Hematopoietic multipotent progenitor cell (in vitro differentiated cells): Measurements from ENCODE around the gene SOX30. TPM values are rescaled to one million over a fixed set of nuclear protein-coding genes. Genes with fewer than 3 reads are reported as not detected.
"Not testable (repeated sequence)": the region's sequence is repeated elsewhere in the genome, so short reads cannot be mapped to it uniquely, and the experiment has no call there.

Source experiments
- DNase-seq, 3 donors: peaks; one replicate each; pipeline ENCODE4 v3.0.0-alpha.2; 2011 to 2015; ENCODE audit warnings: low read depth in 2 of 3, low spot score in 2 of 3
- total RNA-seq: library from RNA; depleted of rRNA; stranded (reverse); fragments of >200 nt; gene quantifications from one replicate; pipeline ENCODE4 v1.2.3, GENCODE V29; 2012

SOX30 gene
- under 0.01 TPM for total RNA-seq

- no peak for DNase-seq
Measured at GRCh38 chr5:157652377-157652692, at the start of gene SOX30. Gene SOX30 (minus strand): TSS chr5:157652438. CDS start chr5:157652078, 360 bp downstream.

DNA sequence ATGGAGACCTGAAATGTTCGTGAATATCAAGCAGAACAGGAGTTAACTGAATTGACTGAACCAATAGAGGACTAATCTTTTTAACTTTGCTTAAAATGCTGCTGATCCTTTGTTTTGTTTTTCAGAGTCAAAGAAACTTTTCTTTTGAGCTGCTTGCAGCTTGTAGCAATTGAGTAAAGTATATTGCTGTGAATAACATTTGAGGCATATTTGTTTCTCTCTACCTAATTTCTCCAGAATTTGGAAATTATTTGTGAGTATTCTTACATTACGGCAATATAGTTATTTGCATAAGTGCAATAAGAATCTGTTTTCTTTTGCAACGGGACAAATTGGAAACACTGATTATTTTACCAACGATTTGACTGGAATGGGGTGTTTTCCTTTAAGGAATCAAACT, 46.4 kb upstream of the SOX30 start:
- peak in 1 of 3 donors; percentile 18 for DNase-seq

- not testable (repeated sequence) for DNase-seq
Measured at GRCh38 chr5:157696154-157696553, 43.9 kb upstream of the SOX30 start.

GRCh38 chr5:157693816-157694215, 41.6 kb upstream of the SOX30 start:
- DNase-seq: not testable (repeated sequence)

DNA sequence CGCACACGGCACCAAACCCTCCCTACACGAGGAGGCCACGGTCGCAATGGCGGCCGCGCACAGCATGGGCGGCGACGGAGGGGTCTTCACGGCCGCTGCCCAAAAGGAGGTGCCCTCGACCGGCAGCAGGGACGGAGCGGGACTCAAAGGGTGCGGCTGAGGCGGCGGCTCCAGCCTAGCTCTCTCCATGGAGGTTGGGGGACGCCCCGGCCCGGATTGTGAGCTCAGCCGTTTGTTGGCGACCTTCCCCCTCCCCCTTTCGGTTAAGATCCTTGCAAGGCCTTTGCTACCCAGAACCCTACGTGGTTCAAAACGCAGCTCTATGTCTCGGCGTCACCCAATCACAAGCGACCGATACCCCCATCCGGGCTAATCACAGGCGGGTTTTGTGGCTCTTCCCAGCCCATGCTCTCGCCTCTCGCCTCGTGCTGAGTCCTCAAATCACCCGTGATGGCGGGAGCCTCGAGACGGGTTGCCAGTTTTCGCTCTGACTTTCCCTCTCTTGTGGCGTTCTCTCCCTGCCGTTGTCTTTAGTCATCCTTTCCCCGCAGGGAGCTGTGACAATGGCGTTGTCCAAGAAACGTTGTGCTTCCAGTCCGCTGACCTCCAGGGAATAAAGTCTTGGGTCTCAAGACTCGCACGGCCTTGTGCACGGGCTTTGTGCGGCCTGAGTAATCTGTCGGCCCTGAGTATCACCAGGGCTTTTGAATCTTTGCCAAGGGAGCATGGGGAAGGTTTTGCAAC, 38.6 kb upstream of the SOX30 start:
- no peak for DNase-seq

DNA sequence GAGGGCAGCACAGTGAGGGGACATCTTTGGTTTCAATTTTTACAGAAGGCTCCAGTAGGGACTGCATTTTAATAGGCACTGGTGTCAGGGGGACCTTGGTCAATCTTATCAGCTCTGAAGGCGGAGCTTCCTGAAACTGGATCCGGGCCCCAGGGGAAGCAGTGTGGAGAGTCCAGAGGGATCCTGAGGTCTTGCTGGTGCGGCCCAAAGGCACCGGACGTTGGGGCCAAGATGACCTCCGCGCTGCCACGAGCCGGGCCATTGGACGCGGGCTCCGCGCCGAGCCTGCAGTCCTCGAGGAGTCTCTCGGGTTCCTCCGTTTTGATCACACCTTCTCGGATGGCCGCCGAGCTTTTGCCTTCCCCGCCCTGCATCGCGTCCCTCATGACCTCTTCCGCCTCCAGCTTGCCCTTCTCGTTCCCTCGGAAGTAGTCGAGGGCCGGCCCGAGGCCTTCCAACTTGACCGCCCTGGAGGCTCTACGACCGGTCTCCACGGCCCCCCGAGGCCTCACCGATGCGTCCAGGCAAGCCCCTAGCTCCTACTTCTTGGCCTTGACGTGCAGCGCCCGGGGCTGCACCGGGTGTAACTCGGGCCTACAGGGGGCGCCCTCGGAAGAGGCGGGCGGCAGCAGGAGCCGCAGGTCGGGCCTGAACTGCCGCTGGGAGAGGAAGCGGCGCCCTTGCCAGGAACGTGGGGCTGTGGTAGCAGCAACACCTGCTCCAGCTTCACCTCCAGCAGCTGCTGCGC, 37.9 kb upstream of the SOX30 start:
- peak in 1 of 3 donors; percentile 31 for DNase-seq

DNA sequence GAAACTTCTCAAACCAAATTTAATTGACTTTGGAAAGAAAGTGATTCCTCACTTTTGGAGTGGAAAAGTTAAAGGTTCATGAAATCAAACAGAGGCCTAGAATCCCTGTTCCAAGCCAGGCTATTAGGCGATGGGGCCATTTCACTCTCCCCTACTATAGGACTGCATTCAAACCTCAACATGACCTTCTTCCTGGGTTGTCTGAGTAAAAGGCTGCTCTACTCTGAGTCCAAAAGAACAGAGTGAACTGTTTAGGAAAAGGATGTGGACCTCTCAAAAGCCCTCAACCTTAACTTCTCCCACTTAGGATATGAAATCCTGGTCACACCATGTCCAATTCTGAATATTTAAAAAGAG, 34.9 kb upstream of the SOX30 start:
- DNase-seq: no peak

GRCh38 chr5:157686276-157687197, 34.3 kb upstream of the SOX30 start:
- not testable (repeated sequence) for DNase-seq

GRCh38 chr5:157682257-157682656, 30.0 kb upstream of the SOX30 start:
- DNase-seq: no peak

- DNase-seq: no peak
Measured at GRCh38 chr5:157681048-157681447, 28.8 kb upstream of the SOX30 start.

- DNase-seq: no peak
Measured at GRCh38 chr5:157680239-157680638, 28.0 kb upstream of the SOX30 start.

GRCh38 chr5:157679801-157680200, 27.6 kb upstream of the SOX30 start:
- no peak for DNase-seq

DNA sequence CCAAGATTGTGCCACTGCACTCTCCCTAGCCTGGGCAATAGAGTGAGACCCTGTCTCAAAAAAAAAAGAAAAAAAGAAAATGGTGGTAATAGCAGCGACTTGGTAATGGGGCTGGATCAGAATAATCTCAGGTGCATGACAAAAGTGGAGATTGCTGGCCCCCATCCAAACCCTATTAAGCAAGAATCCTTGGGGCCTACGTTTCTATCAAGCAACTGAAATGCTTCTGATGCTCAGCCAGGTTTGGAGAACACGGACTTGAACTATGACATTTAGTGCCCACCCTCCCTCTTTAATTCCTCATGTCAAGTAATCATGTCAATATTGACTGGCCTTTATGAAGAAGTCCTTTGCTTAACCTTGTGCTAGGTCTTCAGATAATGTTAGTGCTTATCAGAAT, 25.7 kb upstream of the SOX30 start:
- no peak for DNase-seq

DNA sequence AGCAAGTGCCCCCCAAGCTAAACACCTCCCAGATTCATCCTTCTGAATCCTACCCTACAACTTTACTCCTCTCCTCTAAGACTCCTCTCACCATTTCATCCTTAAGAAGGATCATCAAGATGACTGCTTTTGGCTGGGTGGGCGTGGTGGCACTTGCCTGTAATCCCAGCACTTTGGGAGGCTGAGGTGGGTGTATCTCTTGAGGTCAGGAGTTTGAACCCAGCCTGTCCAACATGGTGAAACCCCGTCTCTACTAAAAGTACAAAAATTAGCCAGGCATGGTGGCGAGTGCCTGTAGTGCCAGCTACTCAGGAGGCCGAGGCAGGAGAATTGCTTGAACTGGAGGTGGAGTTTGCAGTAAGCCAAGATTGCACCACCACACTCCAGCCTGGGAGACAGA, 22.1 kb upstream of the SOX30 start:
- not testable (repeated sequence) for DNase-seq

GRCh38 chr5:157672976-157673375, 20.7 kb upstream of the SOX30 start:
- no peak for DNase-seq

GRCh38 chr5:157671592-157672330, 19.5 kb upstream of the SOX30 start:
- no peak for DNase-seq

DNA sequence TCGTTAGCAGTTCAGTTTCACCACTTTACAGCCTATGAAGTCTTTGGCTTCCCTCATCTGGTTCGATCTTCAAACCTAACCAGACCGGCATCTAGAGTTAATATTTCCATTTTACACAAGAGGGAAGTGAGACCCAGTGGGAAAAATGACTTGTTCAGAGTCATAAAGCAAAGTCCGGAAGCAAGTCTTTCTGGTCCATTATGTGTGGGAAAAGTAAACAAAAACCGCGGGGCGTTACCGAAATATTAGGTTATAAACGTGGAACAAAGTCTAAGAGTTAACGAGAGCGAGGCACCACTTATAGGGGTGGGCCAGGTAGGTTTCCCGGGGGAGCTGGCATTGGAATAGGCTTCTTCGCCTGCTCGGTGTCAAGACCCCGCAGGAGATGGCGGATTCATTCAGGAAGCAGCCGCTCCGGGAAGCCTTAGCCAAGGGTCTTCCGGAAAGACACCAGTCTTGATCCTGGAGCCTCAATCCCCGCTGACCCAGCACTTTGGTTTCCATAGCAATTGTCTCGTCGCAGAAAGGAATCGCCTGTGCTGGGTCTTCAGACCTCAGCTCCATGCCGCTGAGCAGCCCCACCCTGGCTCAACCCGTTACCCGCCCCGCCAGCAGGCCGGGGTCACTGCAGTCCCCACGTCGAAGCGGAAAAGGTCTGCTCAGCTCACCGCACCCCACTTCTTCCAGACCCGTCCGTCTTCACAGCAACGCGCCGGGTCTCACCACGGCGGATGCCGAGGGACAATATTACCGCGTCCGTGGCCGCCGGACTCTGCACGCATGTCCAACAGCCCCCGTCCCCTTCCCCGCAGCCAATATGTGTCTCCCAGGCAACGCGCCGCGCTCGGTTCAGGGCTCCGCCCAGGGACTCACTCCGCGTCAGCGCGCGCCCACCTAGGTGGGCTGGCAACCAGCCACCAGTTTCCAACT, 18.7 kb upstream of the SOX30 start, which contains the start of gene C5orf52:
Gene C5orf52 (plus strand): TSS at position 872 of the 930 bp plus-strand sequence. CDS start 82 bp downstream, outside the sequence.
- peak in 1 of 3 donors; percentile 14 for DNase-seq

GRCh38 chr5:157669701-157670097, 17.5 kb upstream of the SOX30 start:
- no peak for DNase-seq

DNA sequence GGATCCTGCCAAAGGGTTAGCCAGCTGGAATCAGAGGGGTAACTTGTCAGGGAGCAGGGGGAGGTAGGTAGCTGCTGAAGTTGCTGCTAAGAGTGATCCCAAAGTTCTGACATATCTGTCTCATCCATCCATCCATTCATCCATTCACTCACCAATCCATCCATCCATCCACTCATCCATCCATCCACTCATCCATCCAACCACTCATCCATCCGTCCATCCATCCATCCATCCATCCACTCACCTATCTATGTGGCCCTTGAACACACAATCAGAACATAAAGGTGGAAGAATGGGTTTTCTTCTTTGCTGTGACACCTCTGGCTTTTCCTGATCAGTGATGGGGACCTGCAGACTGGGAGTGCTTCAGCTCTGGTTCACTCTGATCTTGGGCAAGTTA, 16.1 kb upstream of the SOX30 start:
- DNase-seq: no peak
